HAP-1 (cell line): ENCODE data around the gene SERPINB2.
"Not testable (repeated sequence)": the region's sequence is repeated elsewhere in the genome, so short reads cannot be mapped to it uniquely, and the experiment has no call there.

Source experiments
- DNase-seq, 2 experiments: peaks; one replicate each; pipeline ENCODE4 v3.0.0-alpha.2; 2016 to 2020; ENCODE audit warnings: low spot score in 2 of 2
- H3K27me3 ChIP-seq: fragments of 250-450 bp; sonication (Bioruptor Pico); 2 replicates; pipeline ENCODE4 v1.5.1; 2020; ENCODE audit warnings: low read depth, mild to moderate bottlenecking, moderate library complexity
- H3K36me3 ChIP-seq: fragments of 250-450 bp; sonication (Bioruptor Pico); replicated peaks from 2 replicates; pipeline ENCODE4 v1.5.1; 2020; ENCODE audit warnings: mild to moderate bottlenecking
- H3K4me1 ChIP-seq: fragments of 250-450 bp; sonication (Bioruptor Pico); 2 replicates; pipeline ENCODE4 v1.5.1; 2020; ENCODE audit warnings: mild to moderate bottlenecking
- H3K4me3 ChIP-seq: fragments of 250-450 bp; sonication (Bioruptor Pico); 2 replicates; pipeline ENCODE4 v1.5.1; 2020; ENCODE audit warnings: mild to moderate bottlenecking, moderate library complexity
- H3K9me3 ChIP-seq: fragments of 250-450 bp; sonication (Bioruptor Pico); 2 replicates; pipeline ENCODE4 v1.5.1; 2020; ENCODE audit warnings: mild to moderate bottlenecking, moderate library complexity
- in situ Hi-C: fragments of 300-500 bp; cut with MboI; formaldehyde crosslinking; loops from 3 replicates; pipeline ENCODE4 v1.14.3; 2020; ENCODE audit warnings: low sequenced_read_pairs, inconsistent platforms, mixed read lengths

Gene SERPINB2

DNA sequence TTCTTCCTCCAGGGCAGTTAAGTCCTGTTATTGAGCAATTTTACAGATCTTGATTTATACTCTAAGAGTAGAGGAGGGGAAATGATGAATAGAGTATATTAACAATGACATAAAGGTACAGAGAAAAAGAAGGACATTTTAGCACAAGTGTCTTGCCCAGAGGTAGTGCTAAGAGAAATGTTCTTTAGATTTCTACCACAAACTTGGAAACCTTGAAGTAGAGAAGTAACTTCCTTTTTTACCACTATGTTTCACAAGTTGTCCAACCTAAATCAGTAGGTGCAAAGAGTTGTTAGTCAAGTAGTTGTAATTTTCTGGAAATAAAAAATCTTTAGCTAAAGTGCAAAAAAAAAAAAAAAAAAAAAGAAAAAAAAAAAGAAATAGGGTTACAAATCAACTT lies 41.9 kb downstream of the SERPINB2 start:
- H3K9me3 ChIP-seq, in situ Hi-C loops: not testable (repeated sequence)

DNA sequence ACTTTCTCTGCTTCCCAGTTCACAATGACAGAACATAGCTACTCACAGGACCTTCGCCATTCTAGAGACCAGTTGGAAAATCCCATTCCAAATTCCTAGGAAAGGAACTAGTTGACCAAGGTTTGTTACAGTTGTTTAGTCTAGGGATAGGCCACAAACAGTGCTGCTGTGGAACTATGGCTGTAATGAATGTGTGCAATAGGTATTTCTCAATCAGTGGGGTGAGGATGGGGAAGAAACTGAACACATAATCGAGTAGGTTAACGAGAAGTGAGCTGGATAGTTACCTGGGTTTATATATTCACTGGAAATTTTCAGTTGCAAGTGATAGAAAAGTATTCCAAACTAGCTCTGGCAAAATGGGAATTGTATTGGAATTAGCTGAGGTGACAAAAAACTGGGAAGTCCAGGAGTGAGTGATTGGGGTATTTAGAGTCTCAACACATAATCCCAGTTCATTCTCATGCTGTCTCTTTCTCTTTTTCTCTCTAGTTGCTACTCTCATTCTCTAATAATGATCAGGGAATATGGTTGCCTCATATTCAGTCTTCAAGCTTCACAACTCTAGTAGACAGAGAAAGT lies 43.4 kb downstream of the SERPINB2 start:
- DNase-seq = no peak
- H3K4me1 ChIP-seq = peaks cover 2% of the 10 kb centered on the region
- H3K9me3 ChIP-seq = no peaks in the 10 kb centered on the region
- H3K36me3 ChIP-seq = no peaks in the 10 kb centered on the region
- 0 out of 2 replicates have a peak, but pooled peaks cover 3% of the 10 kb centered on the region for H3K27me3 ChIP-seq
- no peak overlapping the region for H3K4me3 ChIP-seq
- in situ Hi-C loops = no loop called here

More for the DNA sequence above, 41.9 kb downstream of the SERPINB2 start:
- H3K27me3 ChIP-seq, H3K4me3 ChIP-seq, H3K36me3 ChIP-seq, H3K4me1 ChIP-seq, DNase-seq: not testable (repeated sequence)

DNA sequence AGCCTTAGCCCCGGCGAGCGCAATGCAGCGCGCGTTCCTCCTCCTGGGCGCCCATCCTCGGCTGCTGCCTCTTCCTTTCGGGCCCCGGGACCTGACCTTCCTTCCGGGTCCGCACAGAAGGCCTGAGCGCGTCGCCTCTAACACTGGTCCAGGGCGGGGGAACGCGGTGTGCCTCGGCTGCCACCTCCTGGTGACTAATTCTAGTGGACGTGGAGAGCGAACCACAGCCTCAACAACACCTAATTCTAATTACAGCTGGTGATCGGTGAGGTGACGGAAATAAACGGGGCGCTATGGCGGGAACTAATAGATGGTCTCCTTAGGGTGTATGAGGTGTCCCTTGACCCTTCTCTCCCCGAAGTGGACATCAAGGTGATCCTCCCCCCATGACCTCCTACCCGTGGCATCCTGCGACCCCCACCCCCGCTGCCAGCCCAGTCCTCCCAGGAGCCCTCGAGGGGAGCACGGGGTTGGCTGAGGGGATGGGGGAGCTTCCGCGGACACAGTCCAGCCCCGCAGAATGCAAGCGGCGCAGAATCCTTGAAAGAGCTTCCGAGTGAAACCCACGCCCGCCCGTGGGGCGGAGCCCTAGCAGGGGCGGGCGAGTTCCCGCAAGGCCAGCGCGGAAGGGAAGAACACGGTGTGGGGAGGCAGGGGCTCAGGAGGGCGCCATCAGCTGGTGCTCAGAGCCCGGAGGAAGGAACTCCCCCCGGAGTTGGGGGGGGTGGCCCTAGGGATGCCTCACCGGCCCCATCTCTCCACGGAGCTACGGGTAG lies 48.8 kb downstream of the SERPINB2 start:
- Histone ChIP-seq H3K27me3 (0 out of 2 replicates have a peak, but pooled peaks cover 3% of the 10 kb centered on the region), H3K36me3 (no peaks in the 10 kb centered on the region), H3K9me3 (no peaks in the 10 kb centered on the region), H3K4me3 (peak overlapping the region; percentile 34), H3K4me1 (peaks cover 4% of the 10 kb centered on the region)
- DNase-seq = peak; percentile 80 to 89
- in situ Hi-C loops = no loop called here

DNA sequence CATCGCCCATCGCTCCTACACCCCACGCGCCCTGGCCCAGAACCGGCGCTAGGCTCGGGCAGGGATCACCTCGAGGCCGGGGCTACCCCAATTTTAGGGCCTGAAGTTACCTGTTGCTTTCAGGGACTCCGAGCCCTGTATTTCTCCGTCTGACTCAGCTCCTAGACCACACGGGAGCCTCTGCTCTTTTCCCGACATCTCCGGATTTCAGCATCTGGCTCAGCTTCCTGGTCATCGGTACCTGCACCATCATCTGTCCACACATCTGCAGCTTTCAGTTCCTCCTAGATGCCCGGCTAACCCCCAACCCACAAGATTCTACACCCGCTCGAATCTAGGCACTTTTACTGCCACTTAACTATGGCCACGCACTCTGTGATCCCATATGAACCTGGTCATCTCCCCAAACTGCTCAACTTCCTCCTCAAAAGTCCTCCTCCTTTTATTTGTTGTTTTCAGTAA lies 49.5 kb downstream of the SERPINB2 start:
- no peaks in the 10 kb centered on the region for H3K36me3 ChIP-seq
- DNase-seq = no peak
- in situ Hi-C loops = no loop called here
- H3K9me3 ChIP-seq = no peaks in the 10 kb centered on the region
- peak overlapping the region; percentile 34 for H3K4me3 ChIP-seq
- H3K4me1 ChIP-seq = peaks cover 4% of the 10 kb centered on the region
- 0 out of 2 replicates have a peak, but pooled peaks cover under 1% of the 10 kb centered on the region for H3K27me3 ChIP-seq

DNA sequence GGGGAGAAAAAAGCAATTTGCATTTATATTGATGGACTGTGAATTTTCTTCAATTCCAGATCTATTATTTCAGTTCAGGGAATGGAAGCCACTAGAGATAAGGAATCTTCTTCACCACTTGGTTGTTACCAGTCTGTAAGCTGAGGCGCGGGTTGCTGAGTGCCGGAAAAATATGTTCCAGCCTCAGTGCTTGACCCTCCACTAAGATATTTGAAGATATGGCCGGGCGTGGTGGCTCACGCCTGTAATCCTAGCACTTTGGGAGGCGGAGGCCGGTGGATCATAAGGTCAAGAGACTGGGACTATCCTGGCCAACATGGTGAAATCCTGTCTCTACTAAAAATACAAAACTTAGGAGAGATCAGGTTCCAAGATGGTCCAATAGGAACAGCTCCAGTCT lies 52.5 kb downstream of the SERPINB2 start:
- Histone ChIP-seq H3K4me1 (peaks cover 4% of the 10 kb centered on the region), H3K4me3 (no peak overlapping the region), H3K9me3 (no peaks in the 10 kb centered on the region), H3K27me3 (0 out of 2 replicates have a peak, but pooled peaks cover 3% of the 10 kb centered on the region), H3K36me3 (no peaks in the 10 kb centered on the region)
- in situ Hi-C loops = no loop called here
- no peak for DNase-seq

DNA sequence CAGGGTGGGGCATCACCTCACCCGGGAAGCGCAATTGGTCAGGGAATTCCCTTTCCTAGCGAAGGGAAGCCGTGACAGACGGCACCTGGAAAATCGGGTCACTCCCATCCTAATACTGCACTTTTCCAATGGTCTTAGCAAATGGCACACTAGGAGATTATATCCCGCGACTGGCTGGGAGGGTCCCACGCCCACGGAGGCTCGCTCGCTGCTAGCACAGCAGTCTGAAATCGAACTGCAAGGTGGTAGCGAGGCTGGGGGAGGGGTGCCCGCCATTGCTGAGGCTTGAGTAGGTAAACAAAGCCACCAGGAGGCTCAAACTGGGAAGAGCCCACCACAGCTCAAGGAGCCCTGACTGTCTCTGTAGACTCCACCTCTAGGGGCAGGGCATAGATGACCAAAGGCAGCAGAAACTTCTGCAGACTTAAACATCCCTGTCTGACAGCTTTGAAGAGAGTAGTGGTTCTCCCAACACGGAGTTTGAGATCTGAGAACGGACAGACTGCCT lies 53.1 kb downstream of the SERPINB2 start:
- H3K4me1 ChIP-seq, H3K27me3 ChIP-seq, H3K4me3 ChIP-seq, H3K36me3 ChIP-seq, in situ Hi-C loops, H3K9me3 ChIP-seq, DNase-seq: not testable (repeated sequence)

DNA sequence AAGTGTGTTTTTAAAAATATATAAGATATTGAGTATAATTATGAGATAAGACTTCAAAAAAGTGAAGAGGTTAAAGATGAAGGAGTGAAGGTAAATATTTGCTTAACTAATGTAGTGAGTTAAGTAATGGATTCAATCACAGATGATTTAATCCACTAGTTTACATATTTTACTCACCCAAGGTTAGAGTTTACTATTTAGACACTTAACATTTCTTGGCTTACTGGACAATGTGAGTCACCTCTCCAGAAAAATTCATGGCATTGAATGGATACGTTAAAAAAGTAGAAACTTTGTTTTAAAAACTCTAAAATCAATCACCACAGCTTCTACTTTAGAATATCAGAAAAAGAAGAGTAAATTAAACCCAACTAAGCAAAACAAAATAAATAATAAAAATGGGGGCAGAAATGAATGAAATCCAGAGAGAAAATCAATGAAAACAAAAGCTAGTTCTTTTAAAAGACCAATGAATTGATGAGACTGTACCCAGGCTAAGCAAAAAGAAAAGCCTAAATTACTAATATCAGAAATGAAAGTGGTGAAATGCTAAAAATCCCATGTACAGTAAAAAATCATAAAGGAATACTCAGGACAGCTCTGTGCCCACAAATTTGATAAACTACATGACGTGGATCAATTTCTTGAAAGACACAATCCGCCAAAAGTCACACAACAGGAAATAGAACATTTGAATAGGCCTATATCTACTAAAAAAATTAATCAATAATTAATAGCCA lies 59.7 kb downstream of the SERPINB2 start:
- H3K4me1 ChIP-seq = no peaks in the 10 kb centered on the region
- H3K4me3 ChIP-seq = no peak overlapping the region
- in situ Hi-C loops = no loop called here
- DNase-seq = no peak
- H3K36me3 ChIP-seq = no peaks in the 10 kb centered on the region
- no peaks in the 10 kb centered on the region for H3K9me3 ChIP-seq
- 0 out of 2 replicates have a peak, but pooled peaks cover 3% of the 10 kb centered on the region for H3K27me3 ChIP-seq

DNA sequence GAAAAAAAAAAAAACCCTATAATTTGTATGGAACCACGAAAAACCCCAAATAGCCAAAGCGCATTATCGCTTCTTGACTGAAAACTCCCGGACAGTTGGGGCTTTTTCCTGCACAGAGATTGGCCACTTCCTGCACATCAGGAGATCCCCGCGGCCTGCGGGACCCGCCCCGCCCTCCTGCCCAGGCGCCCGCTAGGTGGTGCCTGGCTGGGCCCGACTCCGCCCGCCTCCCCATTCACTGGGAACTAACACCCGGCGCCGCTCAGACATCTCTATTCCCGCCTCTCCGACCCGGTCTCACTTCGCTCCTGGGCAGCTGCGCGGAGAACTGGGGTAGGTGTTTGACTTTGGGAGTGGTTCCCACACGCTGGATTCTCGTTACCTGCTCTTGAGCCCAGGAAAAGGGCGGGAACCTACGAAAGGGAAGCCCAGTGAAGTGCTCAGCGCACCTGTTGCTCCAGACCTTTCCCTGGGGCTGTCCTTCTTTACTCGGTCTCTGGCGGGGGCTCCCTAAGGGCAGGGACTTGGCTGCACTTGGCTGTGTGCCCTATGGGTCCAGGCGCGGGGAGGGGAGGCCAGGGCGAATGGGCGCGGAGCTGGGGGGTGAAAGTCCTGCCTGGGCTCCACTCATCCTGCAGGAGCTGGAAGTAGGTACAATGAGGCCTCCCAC lies 61.7 kb downstream of the SERPINB2 start, which contains the start of gene HMSD:
HMSD (plus strand) TSS at position 234 of the 670 bp plus-strand sequence. CDS start 4,155 bp downstream, outside the sequence.
- in situ Hi-C loops = no loop called here
- peak within 1 kb of the TSS; percentile 19 for H3K4me3 ChIP-seq
- peak; percentile 63 to 85 for DNase-seq

DNA sequence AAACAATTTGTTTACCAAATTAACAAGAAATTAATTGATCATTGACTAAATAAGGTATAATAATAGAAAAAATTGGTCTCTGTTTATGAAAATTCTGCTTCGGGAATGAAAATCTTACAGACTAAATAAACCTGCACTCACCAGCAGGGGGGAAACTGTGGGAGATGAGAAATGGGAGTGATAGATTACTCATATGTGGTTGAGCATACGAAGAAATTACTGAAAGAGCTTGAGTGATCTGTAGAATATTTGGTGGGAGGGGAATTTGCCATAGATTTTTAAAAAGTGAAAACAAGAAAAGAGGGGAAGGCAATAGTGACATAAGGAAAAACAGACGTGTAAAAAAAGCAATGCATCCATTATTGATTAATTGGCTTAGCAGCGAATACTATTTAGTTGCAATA lies 63.8 kb downstream of the SERPINB2 start:
- Histone ChIP-seq H3K4me1 (no peaks in the 10 kb centered on the region), H3K9me3 (no peaks in the 10 kb centered on the region), H3K27me3 (no peaks in the 10 kb centered on the region), H3K4me3 (no peak overlapping the region), H3K36me3 (no peaks in the 10 kb centered on the region)
- in situ Hi-C loops = no loop called here
- DNase-seq = no peak

More for the DNA sequence above, 61.7 kb downstream of the SERPINB2 start, which contains the start of gene HMSD:
- no peaks in the 10 kb centered on the region for H3K9me3 ChIP-seq
- no peaks in the 10 kb centered on the region for H3K4me1 ChIP-seq
- H3K27me3 ChIP-seq = no peaks in the 10 kb centered on the region
- H3K36me3 ChIP-seq = no peaks in the 10 kb centered on the region
